NCI-H1105 (cell line): ENCODE data around the gene BBS12.
A peak's percentile ranks its signal among the peaks of the same experiment; 100 is the strongest.

Source experiments
- DNase-seq: peaks from one replicate; lab custom pipeline; 2025; lab: John Stamatoyannopoulos, UW

Gene BBS12

DNA sequence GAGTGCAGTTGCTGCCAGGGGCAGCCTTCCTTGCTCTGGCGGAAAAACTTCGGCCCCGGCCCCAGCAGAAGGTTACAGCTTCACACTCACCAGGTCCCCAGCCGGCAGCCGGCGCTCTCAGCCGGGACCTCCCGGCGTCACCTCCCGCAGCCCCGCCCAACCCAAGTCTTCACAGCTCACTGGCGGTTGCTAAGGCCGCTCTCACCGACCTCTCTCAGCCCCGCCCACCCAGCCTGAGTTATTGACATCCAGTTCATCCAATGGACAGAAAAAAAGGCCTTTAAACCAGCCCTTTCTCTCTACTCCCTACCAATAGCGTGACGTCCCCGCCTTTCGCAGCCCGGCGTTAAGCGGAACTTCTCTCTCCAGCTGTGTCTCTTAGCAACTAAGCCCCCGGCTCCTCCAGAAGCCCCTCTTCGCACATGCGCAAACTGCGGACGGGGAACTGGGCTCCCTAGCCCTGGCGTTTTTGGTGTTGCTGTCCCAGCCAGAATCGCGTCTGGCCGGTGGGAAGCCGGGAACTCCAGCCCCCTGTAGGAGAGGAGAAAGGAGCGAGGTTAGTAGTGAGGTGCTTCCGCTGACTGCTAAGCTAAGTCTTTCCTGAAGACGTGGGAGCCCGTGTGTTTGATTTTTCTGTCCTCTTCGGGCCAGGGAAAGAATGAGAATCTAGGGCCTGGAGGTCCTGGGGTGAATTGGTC lies at the start of gene BBS12:
BBS12 (plus strand) TSS at position 376 of the 698 bp plus-strand sequence. CDS start 9,189 bp downstream, outside the sequence.
- peak; percentile 94 for DNase-seq

DNA sequence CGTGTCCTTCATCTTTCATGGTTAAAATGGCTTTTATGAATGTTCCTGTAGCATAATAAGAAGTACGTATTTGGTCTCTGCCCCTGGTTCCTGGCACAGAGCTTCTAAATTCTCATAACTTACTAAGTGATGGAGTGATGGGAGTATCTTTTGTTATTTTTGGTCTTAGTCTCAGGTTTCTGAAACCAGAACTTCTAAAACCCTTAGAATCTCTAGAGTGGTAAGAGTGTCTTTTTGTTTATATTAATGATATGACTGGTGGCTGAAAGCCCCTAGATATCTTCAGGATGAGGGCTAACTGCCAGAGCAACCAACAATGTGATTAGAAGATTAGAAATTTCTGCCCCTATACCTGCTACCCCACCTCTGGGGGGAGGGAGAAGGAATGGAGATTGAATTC lies 45.8 kb upstream of the BBS12 start:
- DNase-seq = no peak

- no peak for DNase-seq
Observed at GRCh38 chr4:122687531-122688061, 44.9 kb upstream of the BBS12 start.

- DNase-seq = no peak
Observed at GRCh38 chr4:122688529-122689140, 43.9 kb upstream of the BBS12 start.

GRCh38 chr4:122689972-122690371 lies 42.5 kb upstream of the BBS12 start:
- DNase-seq = no peak

- no peak for DNase-seq
Observed at GRCh38 chr4:122691988-122692387, 40.5 kb upstream of the BBS12 start.

GRCh38 chr4:122692641-122693520 lies 39.6 kb upstream of the BBS12 start:
- no peak for DNase-seq

GRCh38 chr4:122695226-122695625 lies 37.3 kb upstream of the BBS12 start:
- no peak for DNase-seq

- DNase-seq = no peak
Observed at GRCh38 chr4:122700178-122700725, 32.3 kb upstream of the BBS12 start.

- DNase-seq = no peak
Observed at GRCh38 chr4:122701061-122701460, 31.4 kb upstream of the BBS12 start.

GRCh38 chr4:122701965-122702364 lies 30.5 kb upstream of the BBS12 start:
- no peak for DNase-seq

GRCh38 chr4:122702939-122703338 lies 29.6 kb upstream of the BBS12 start:
- no peak for DNase-seq

- no peak for DNase-seq
Observed at GRCh38 chr4:122703868-122704267, 28.6 kb upstream of the BBS12 start.

GRCh38 chr4:122705009-122705408 lies 27.5 kb upstream of the BBS12 start:
- DNase-seq = no peak

- no peak for DNase-seq
Observed at GRCh38 chr4:122705547-122706117, 26.9 kb upstream of the BBS12 start.

DNA sequence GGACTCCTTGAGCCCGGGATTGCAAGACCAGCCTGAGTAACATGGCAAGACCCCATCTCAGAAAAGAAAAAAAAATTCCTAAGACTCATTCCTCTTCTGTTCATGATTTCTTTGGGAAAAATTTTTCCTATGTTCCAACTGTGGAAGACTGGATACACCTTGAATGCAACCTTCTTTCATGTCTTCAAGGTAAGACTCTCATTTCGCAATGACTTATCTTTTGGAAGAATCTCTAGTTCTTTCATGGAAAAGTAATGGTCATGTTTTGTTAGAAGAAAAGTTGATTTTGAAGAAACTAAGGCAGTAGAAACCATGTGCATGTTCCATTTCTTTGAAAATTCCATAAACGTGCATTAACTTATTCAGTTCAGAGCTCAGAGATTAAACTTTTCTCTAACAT lies 26.0 kb upstream of the BBS12 start:
- DNase-seq = no peak

DNA sequence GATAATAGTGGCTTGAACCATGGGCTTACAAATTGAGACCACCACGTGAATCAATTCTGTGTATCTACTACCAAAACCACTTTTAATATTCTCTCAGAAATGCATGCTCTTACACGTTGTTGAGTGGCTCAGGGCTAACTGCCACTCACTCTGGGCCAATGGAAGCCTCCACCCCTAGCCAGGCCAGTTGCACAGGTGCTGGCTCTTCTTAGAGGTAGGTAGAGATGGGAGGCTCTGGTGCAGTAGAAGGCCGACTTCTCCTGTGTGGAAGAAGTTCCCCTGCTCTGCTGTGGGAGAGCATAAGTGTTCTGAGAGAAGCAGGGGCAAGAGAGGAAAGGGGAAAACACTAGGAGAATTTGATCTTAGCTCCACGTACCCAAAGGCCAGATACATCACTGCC lies 25.0 kb upstream of the BBS12 start:
- DNase-seq = no peak

GRCh38 chr4:122709236-122709635 lies 23.3 kb upstream of the BBS12 start:
- no peak for DNase-seq

DNA sequence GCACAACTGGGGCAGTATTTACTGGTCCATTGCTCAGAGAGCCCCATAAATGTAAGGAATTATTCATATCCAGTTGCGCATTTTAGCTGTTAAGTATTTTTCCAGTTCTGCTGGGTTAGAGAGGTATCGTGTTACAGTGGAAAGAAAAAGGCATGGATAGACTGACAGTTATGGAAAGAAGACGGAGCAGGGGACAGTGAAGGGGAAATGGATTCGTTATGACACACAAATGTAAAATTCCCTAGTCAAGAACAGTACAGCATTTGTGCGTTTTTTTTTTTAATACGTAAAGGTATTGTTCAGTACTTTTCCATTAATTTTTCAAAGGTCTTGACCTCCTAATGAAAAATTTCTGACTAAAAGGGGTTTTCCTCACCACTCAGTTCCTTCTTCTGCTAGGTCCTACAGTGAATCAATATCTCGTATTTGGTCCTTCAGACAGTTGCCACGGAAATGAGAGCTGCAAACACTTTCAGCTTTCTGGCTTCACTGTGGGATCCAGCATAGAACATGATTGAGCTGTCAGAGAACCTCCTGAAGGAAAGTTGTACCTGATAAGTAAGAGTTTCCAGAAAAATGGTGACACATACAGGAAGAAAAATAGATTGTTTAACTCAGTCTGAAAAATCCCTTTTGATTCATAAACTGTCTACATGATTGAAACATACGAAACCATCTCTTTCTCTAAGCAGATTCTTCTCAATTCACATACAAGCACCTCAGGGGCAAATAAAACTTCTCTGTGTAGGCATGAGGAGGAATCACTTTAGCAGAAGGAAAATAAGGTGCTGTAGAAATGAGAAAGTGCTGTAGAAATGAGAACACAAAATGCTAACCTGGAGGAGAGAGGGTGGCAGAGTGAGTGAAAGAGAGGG lies 21.8 kb upstream of the BBS12 start:
- DNase-seq = no peak

GRCh38 chr4:122711919-122712318 lies 20.6 kb upstream of the BBS12 start:
- no peak for DNase-seq

DNA sequence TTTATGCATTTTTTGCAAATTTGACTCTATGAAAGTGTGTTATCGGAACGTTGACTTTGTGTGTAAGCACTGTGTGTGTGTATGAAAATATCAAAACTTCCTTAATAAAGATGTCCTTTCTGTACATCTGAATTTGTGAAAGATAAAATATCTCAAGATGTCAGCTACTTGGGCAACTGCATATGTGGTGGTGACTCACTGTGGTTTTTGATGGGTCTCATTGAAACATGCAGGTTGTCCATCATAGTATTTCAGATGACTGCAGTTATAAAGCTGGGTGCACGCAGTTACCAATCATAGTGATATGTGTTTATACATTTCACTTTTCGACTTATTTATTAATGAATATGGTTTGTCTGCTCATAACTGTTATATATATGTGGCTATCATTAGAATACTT lies 19.7 kb upstream of the BBS12 start:
- no peak for DNase-seq
